GM13977 (cell line): ENCODE results near the gene STRADB.

ENCODE experiments used
- DNase-seq: peaks from one replicate; pipeline ENCODE4 v3.0.0; 2012; ENCODE audit warnings: low spot score
- in situ Hi-C: fragments of 300-500 bp; cut with MboI; formaldehyde crosslinking; loops from one replicate; pipeline ENCODE4 v1.12.0; 2022; ENCODE audit warnings: low sequenced_read_pairs, low pct_unique_long_range_greater_than_20kb, mixed read lengths, inconsistent platforms; ENCODE audit not compliant: unreplicated experiment
- TF ChIP-seq, protein P1 (sequence below): IDR thresholded peaks from 2 replicates; pipeline ENCODE4 v1.5.1; 2012; ENCODE audit warnings: mild to moderate bottlenecking, control low read depth; ENCODE audit not compliant: insufficient read depth; ENCODE audit errors: extremely low read depth, missing control alignments

Gene STRADB

DNA sequence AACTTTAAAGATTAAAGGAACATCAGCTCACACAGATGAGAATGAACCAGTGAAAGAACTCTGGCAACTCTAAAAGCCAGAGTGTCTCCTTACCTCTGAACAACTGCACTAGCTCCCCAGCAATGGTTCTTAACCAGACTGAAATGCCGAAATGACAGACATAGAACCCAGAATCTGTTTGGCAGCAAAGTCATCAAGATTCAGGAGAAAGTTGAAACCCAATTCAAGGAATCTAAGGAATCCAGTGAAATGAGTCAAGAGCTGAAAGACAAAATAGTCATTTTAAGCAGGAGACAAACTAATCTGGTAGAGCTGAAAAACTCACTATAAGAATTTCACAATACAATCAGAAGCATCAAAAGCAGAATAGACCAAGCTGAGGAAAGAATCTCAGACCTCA, 72.0 kb downstream of the STRADB start:
- in situ Hi-C loops, result no loop called here
- no peak for DNase-seq
- TF ChIP-seq, protein P1, sequence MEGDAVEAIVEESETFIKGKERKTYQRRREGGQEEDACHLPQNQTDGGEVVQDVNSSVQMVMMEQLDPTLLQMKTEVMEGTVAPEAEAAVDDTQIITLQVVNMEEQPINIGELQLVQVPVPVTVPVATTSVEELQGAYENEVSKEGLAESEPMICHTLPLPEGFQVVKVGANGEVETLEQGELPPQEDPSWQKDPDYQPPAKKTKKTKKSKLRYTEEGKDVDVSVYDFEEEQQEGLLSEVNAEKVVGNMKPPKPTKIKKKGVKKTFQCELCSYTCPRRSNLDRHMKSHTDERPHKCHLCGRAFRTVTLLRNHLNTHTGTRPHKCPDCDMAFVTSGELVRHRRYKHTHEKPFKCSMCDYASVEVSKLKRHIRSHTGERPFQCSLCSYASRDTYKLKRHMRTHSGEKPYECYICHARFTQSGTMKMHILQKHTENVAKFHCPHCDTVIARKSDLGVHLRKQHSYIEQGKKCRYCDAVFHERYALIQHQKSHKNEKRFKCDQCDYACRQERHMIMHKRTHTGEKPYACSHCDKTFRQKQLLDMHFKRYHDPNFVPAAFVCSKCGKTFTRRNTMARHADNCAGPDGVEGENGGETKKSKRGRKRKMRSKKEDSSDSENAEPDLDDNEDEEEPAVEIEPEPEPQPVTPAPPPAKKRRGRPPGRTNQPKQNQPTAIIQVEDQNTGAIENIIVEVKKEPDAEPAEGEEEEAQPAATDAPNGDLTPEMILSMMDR, result no peak
